ENCODE measurements around the gene KIF3A.

- no peak for TF ChIP-seq POLR2A (IDR thresholded peaks at IDR 0.05; ENCODE audit: low read length)
- no peak for TF ChIP-seq GATA1 (IDR thresholded peaks at IDR 0.05; ENCODE audit: low read depth, low read length)
These were observed 52.2 kb downstream of the KIF3A start for GRCh38 chr5:132684922-132685720.

Measured in erythroblast (primary cell).